Mesodermal cell (in vitro differentiated cells): ENCODE results near the gene JHY.
"Not testable (repeated sequence)": the region's sequence is repeated elsewhere in the genome, so short reads cannot be mapped to it uniquely, and the experiment has no call there.

Experiments
- H3K27ac ChIP-seq: 2 replicates; pipeline ENCODE4 v1.7.0; 2013; ENCODE audit warnings: mild to moderate bottlenecking, low read depth, low read length, moderate library complexity; ENCODE audit not compliant: severe bottlenecking
- H3K36me3 ChIP-seq: 2 replicates; pipeline ENCODE4 v1.7.1; 2013; ENCODE audit warnings: mild to moderate bottlenecking, low read length, moderate library complexity; ENCODE audit not compliant: control insufficient read depth, insufficient read depth
- H3K4me1 ChIP-seq: one replicate; pipeline ENCODE4 v1.7.1; 2013; ENCODE audit warnings: mild to moderate bottlenecking, low read length; ENCODE audit not compliant: insufficient read depth, control insufficient read depth, poor library complexity, severe bottlenecking
- H3K4me3 ChIP-seq: 2 replicates; pipeline ENCODE4 v1.7.0; 2013; ENCODE audit warnings: low read length, control low read depth, mild to moderate bottlenecking; ENCODE audit not compliant: insufficient read depth, poor library complexity, severe bottlenecking; ENCODE audit errors: extremely low read depth
- H3K9me3 ChIP-seq: 2 replicates; pipeline ENCODE4 v1.7.1; 2013; ENCODE audit warnings: mild to moderate bottlenecking, low read length, moderate library complexity; ENCODE audit not compliant: control insufficient read depth
- WGBS, 2 experiments: methylation state at CpG; one replicate each; pipeline ENCODE4 v1.1.5; 2013; ENCODE audit warnings: missing lambda C conversion rate in 2 of 2; ENCODE audit not compliant: insufficient coverage in 2 of 2; 5-methylcytosine and 5-hydroxymethylcytosine counted together

The JHY gene

GRCh38 chr11:122852074-122852795 lies 30.3 kb upstream of the JHY start:
- H3K4me1 ChIP-seq: peaks cover 21% of the 10 kb centered on the region
- H3K36me3 ChIP-seq: no peaks in the 10 kb centered on the region
- no peak overlapping the region for H3K27ac ChIP-seq
- no peaks in the 10 kb centered on the region for H3K9me3 ChIP-seq
- 97% methylated on average over 4 to 7 of the region's 10 CpGs for WGBS, 2 experiments
- H3K4me3 ChIP-seq: no peak overlapping the region

GRCh38 chr11:122852796-122853160 lies 29.8 kb upstream of the JHY start:
- Histone ChIP-seq H3K36me3 (no peaks in the 10 kb centered on the region), H3K4me3 (no peak overlapping the region), H3K27ac (no peak overlapping the region), H3K4me1 (peaks cover 21% of the 10 kb centered on the region), H3K9me3 (no peaks in the 10 kb centered on the region)
- WGBS, 2 experiments: 100% methylated on average over 1 of the region's 5 CpGs; no CpG with 5 or more reads in 1 of the 2 experiments

GRCh38 chr11:122853261-122853660 lies 29.3 kb upstream of the JHY start:
- 91 to 100% methylated on average over 8 to 9 of the region's 11 CpGs for WGBS, 2 experiments

GRCh38 chr11:122853971-122854446 lies 28.6 kb upstream of the JHY start:
- WGBS, 2 experiments: 14 to 100% methylated on average over 1 of the region's 3 CpGs
- no peak overlapping the region for H3K27ac ChIP-seq
- no peaks in the 10 kb centered on the region for H3K36me3 ChIP-seq
- H3K4me1 ChIP-seq: peaks cover 21% of the 10 kb centered on the region
- H3K9me3 ChIP-seq: no peaks in the 10 kb centered on the region
- H3K4me3 ChIP-seq: no peak overlapping the region

More at GRCh38 chr11:122853261-122853660, 29.3 kb upstream of the JHY start:
- H3K36me3 ChIP-seq: no peaks in the 10 kb centered on the region
- no peak overlapping the region for H3K4me3 ChIP-seq
- H3K9me3 ChIP-seq: no peaks in the 10 kb centered on the region
- peaks cover 21% of the 10 kb centered on the region for H3K4me1 ChIP-seq
- no peak overlapping the region for H3K27ac ChIP-seq

GRCh38 chr11:122861631-122862030 lies 20.9 kb upstream of the JHY start:
- peaks cover 4% of the 10 kb centered on the region for H3K4me1 ChIP-seq
- 40% methylated on average over 1 of the region's 3 CpGs; no CpG with 5 or more reads in 1 of the 2 experiments for WGBS, 2 experiments
- no peak overlapping the region for H3K27ac ChIP-seq
- H3K4me3 ChIP-seq: no peak overlapping the region
- H3K9me3 ChIP-seq: no peaks in the 10 kb centered on the region
- no peaks in the 10 kb centered on the region for H3K36me3 ChIP-seq

GRCh38 chr11:122862091-122862490 lies 20.5 kb upstream of the JHY start:
- WGBS, 2 experiments: 83% methylated on average over 1 of the region's 1 CpG; no CpG with 5 or more reads in 1 of the 2 experiments
- Histone ChIP-seq H3K4me3 (no peak overlapping the region), H3K9me3 (no peaks in the 10 kb centered on the region), H3K27ac (no peak overlapping the region), H3K36me3 (no peaks in the 10 kb centered on the region), H3K4me1 (no peaks in the 10 kb centered on the region)

- H3K4me1 ChIP-seq, H3K36me3 ChIP-seq, H3K27ac ChIP-seq, H3K9me3 ChIP-seq, H3K4me3 ChIP-seq: not testable (repeated sequence)
- WGBS, 2 experiments: 88% methylated on average over 1 of the region's 1 CpG; no CpG with 5 or more reads in 1 of the 2 experiments
Measured at GRCh38 chr11:122863154-122863553, 19.4 kb upstream of the JHY start.

GRCh38 chr11:122863704-122864326 lies 18.7 kb upstream of the JHY start:
- WGBS, 2 experiments: no CpG with 5 or more reads among the region's 7 CpGs
- H3K36me3 ChIP-seq: no peaks in the 10 kb centered on the region
- H3K4me1 ChIP-seq: no peaks in the 10 kb centered on the region
- no peak overlapping the region for H3K4me3 ChIP-seq
- H3K9me3 ChIP-seq: no peaks in the 10 kb centered on the region
- no peak overlapping the region for H3K27ac ChIP-seq

- Histone ChIP-seq H3K9me3 (no peaks in the 10 kb centered on the region), H3K4me3 (no peak overlapping the region), H3K27ac (no peak overlapping the region), H3K36me3 (no peaks in the 10 kb centered on the region), H3K4me1 (no peaks in the 10 kb centered on the region)
- WGBS, 2 experiments: 90 to 92% methylated on average over 6 to 7 of the region's 7 CpGs
Measured at GRCh38 chr11:122864386-122865115, 18.0 kb upstream of the JHY start.

- H3K4me3 ChIP-seq: no peak overlapping the region
- 67 to 100% methylated on average over 1 to 2 of the region's 6 CpGs for WGBS, 2 experiments
- no peaks in the 10 kb centered on the region for H3K4me1 ChIP-seq
- H3K36me3 ChIP-seq: no peaks in the 10 kb centered on the region
- H3K27ac ChIP-seq: no peak overlapping the region
- H3K9me3 ChIP-seq: no peaks in the 10 kb centered on the region
Measured at GRCh38 chr11:122869622-122870021, 12.9 kb upstream of the JHY start.
